Parathyroid adenoma (tissue), 2 donors: Measurements from ENCODE around the gene CCP110.

Source experiments
- H2AFZ ChIP-seq: fragments of 300-600 bp; sonication (generic); one replicate; pipeline ENCODE4 v1.7.0; 2017; ENCODE audit warnings: antibody characterized with exemption, mild to moderate bottlenecking
- H3K27ac ChIP-seq: fragments of 300-600 bp; sonication (generic); one replicate; pipeline ENCODE4 v1.7.0; 2017
- H3K27me3 ChIP-seq: fragments of 300-600 bp; sonication (generic); one replicate; pipeline ENCODE4 v1.7.0; 2017; ENCODE audit warnings: low read length; ENCODE audit not compliant: control insufficient read depth, insufficient read depth
- H3K36me3 ChIP-seq: fragments of 300-600 bp; sonication (generic); one replicate; pipeline ENCODE4 v1.7.0; 2017; ENCODE audit warnings: low read length; ENCODE audit not compliant: control insufficient read depth, insufficient read depth
- H3K4me1 ChIP-seq: fragments of 300-600 bp; sonication (generic); one replicate; pipeline ENCODE4 v1.7.0; 2017; ENCODE audit warnings: control low read depth
- H3K4me2 ChIP-seq: fragments of 300-600 bp; sonication (generic); one replicate; pipeline ENCODE4 v1.7.0; 2017; ENCODE audit warnings: low read length
- H3K4me3 ChIP-seq: fragments of 300-600 bp; sonication (generic); one replicate; pipeline ENCODE4 v1.7.0; 2017; ENCODE audit warnings: low read depth, low read length
- H3K79me2 ChIP-seq: fragments of 300-600 bp; sonication (generic); one replicate; pipeline ENCODE4 v1.7.0; 2017; ENCODE audit warnings: control low read depth
- H3K9ac ChIP-seq: fragments of 300-600 bp; sonication (generic); one replicate; pipeline ENCODE4 v1.7.0; 2017; ENCODE audit warnings: mild to moderate bottlenecking
- H3K9me3 ChIP-seq: fragments of 300-600 bp; sonication (generic); one replicate; pipeline ENCODE4 v1.7.0; 2017; ENCODE audit warnings: low read length; ENCODE audit not compliant: control insufficient read depth
- TF ChIP-seq, protein P1 (sequence below): fragments of 300-600 bp; sonication (generic); IDR thresholded peaks from one replicate; pipeline ENCODE4 v1.7.0; 2017; ENCODE audit warnings: antibody characterized with exemption, mild to moderate bottlenecking
- donor health status: primary hyperparathyroidism.

Gene CCP110

GRCh38 chr16:19523559-19524355 lies at the start of gene CCP110:
Gene CCP110, plus strand, starts transcription at chr16:19523942. Its CDS starts 3,940 bp downstream, at chr16:19527882.
- H3K4me1 ChIP-seq = peaks cover 10% of the 10 kb centered on the region

DNA sequence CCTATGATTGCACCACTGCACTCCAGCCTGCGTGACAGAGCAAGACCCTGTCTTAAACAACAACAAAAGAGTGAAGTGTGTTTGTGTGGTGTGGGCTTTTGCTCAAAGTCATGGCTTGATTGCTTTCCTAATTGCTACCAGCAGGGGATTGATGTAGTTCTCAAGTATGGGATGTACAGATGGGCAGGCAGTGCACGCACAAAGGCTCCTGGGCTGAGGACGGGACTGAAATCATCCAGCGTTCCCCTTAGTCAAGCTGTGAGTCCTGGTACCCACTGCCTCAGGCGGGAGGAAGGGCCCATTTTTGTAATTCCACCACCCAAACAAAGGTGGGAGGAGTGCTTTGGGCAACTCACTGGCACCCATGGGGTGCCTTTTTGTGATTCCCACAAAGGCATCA lies 49.1 kb upstream of the CCP110 start:
- no peak overlapping the region for H3K27ac ChIP-seq
- no peaks in the 10 kb centered on the region for H3K36me3 ChIP-seq
- H3K4me2 ChIP-seq = no peak overlapping the region
- no peaks in the 10 kb centered on the region for H3K9me3 ChIP-seq
- TF ChIP-seq, protein P1, sequence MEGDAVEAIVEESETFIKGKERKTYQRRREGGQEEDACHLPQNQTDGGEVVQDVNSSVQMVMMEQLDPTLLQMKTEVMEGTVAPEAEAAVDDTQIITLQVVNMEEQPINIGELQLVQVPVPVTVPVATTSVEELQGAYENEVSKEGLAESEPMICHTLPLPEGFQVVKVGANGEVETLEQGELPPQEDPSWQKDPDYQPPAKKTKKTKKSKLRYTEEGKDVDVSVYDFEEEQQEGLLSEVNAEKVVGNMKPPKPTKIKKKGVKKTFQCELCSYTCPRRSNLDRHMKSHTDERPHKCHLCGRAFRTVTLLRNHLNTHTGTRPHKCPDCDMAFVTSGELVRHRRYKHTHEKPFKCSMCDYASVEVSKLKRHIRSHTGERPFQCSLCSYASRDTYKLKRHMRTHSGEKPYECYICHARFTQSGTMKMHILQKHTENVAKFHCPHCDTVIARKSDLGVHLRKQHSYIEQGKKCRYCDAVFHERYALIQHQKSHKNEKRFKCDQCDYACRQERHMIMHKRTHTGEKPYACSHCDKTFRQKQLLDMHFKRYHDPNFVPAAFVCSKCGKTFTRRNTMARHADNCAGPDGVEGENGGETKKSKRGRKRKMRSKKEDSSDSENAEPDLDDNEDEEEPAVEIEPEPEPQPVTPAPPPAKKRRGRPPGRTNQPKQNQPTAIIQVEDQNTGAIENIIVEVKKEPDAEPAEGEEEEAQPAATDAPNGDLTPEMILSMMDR = no peak
- H3K27me3 ChIP-seq = no peaks in the 10 kb centered on the region
- no peak overlapping the region for H3K9ac ChIP-seq
- no peaks in the 10 kb centered on the region for H3K79me2 ChIP-seq
- H3K4me3 ChIP-seq = no peak overlapping the region
- no peaks in the 10 kb centered on the region for H3K4me1 ChIP-seq
- no peak overlapping the region for H2AFZ ChIP-seq

More at GRCh38 chr16:19523559-19524355, at the start of gene CCP110:
- Histone ChIP-seq H3K4me3 (peak within 1 kb of the TSS; percentile 71), H3K27me3 (no peaks in the 10 kb centered on the region), H3K79me2 (peaks cover 8% of the 10 kb centered on the region), H3K27ac (peak within 1 kb of the TSS; percentile 88), H2AFZ (peak within 1 kb of the TSS; percentile 87), H3K36me3 (no peaks in the 10 kb centered on the region), H3K9ac (peak within 1 kb of the TSS; percentile 63), H3K9me3 (no peaks in the 10 kb centered on the region), H3K4me2 (peak within 1 kb of the TSS; percentile 74)
- TF ChIP-seq, protein P1 = no peak

DNA sequence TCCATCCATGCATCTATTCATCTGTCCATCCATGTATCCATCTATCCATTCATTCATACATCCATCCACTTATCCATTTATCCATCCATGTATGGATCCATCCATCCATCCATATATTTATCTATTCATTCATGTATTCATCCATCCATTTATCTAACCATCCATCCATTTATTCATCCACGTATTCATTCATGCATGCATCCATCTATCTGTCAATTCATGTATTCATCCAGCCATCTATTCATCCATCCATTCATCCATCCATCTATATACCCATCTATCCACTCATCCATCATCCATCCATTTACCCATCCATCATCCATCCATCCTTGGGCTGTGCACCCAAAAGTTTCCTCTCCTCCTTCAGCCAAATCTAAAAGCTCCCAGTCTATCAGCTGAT lies 45.2 kb upstream of the CCP110 start:
- H3K79me2 ChIP-seq = no peaks in the 10 kb centered on the region
- H3K9ac ChIP-seq = no peak overlapping the region
- TF ChIP-seq, protein P1 = no peak
- H3K4me2 ChIP-seq = no peak overlapping the region
- H3K9me3 ChIP-seq = no peaks in the 10 kb centered on the region
- H3K27ac ChIP-seq = no peak overlapping the region
- H3K36me3 ChIP-seq = no peaks in the 10 kb centered on the region
- H3K4me3 ChIP-seq = no peak overlapping the region
- no peak overlapping the region for H2AFZ ChIP-seq
- H3K4me1 ChIP-seq = no peaks in the 10 kb centered on the region
- H3K27me3 ChIP-seq = no peaks in the 10 kb centered on the region

DNA sequence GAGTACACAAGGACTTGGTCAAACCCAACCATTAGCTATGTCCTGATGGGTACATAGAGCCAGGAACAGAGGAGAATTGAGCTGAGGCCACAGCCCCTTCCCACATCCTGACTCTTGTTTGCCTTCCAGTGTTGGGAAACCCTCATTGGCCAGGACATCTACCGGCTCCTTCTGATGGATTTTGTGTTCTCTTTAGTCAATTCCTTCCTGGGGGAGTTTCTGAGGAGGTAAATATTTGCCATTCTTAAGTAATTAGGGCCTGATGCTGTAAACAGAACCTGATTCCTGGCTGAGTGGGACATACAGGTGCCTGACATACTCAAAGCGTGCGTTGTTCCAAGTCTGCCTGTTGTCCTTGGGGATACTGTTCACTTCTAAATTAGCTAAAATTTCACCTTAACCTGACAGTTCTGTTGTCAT lies 44.4 kb upstream of the CCP110 start:
- no peaks in the 10 kb centered on the region for H3K36me3 ChIP-seq
- TF ChIP-seq, protein P1 = no peak
- H3K9me3 ChIP-seq = no peaks in the 10 kb centered on the region

GRCh38 chr16:19481296-19481695 lies 42.4 kb upstream of the CCP110 start:
- TF ChIP-seq, protein P1 = no peak
- Histone ChIP-seq H3K27me3 (no peaks in the 10 kb centered on the region), H3K4me1 (no peaks in the 10 kb centered on the region), H3K9me3 (no peaks in the 10 kb centered on the region), H3K9ac (no peak overlapping the region), H3K4me2 (no peak overlapping the region), H3K79me2 (no peaks in the 10 kb centered on the region), H3K27ac (no peak overlapping the region), H3K4me3 (no peak overlapping the region), H2AFZ (no peak overlapping the region), H3K36me3 (no peaks in the 10 kb centered on the region)

More for the DNA sequence above, 44.4 kb upstream of the CCP110 start:
- Histone ChIP-seq H3K4me1 (no peaks in the 10 kb centered on the region), H2AFZ (no peak overlapping the region), H3K79me2 (no peaks in the 10 kb centered on the region), H3K27me3 (no peaks in the 10 kb centered on the region), H3K4me2 (no peak overlapping the region), H3K9ac (no peak overlapping the region), H3K27ac (no peak overlapping the region), H3K4me3 (no peak overlapping the region)
